ENCODE results near the gene THADA.

- no peak for TF ChIP-seq CTCF (IDR thresholded peaks at IDR 0.05; ENCODE audit: poor library complexity)
- TF ChIP-seq EZH2 (IDR thresholded peaks at IDR 0.05; ENCODE audit: borderline replicate concordance) = no peak
Measured at GRCh38 chr2:43421194-43421593, 174.6 kb downstream of the THADA start.

Data from hepatocyte (in vitro differentiated cells).